C4-2B (cell line): Measurements from ENCODE around the gene GAS2.

ENCODE experiments used
- CTCF ChIP-seq: fragments of 450-650 bp; conservative IDR thresholded peaks from 2 replicates; pipeline ENCODE4 v1.5.1; 2017; ENCODE audit warnings: mild to moderate bottlenecking
- ZFX ChIP-seq: fragments of 450-650 bp; IDR thresholded peaks from 2 replicates; pipeline ENCODE4 v1.6.1; 2017

GRCh38 chr11:22780952-22781593 lies 114.7 kb downstream of the GAS2 start:
- TF ChIP-seq CTCF (no peak), ZFX (no peak)
